K562 (cell line): ENCODE data around the gene TCEANC. TPM values are rescaled to one million over a fixed set of nuclear protein-coding genes. Genes with fewer than 3 reads are reported as not detected.

Source experiments
- BRCA1 ChIP-seq, 2 experiments: fragments of 450-650 bp in 1 of 2; sonication (generic) in 1 of 2; formaldehyde crosslinking in 1 of 2; IDR thresholded peaks; 2 replicates each; pipeline versions ENCODE4 v1.5.0 to v1.6.1; 2017 to 2020; ENCODE audit warnings: mild to moderate bottlenecking in 1 of 2, missing genetic modification reagents in 1 of 2
- BRD9 ChIP-seq: fragments of 450-650 bp; IDR thresholded peaks from 2 replicates; pipeline ENCODE4 v1.6.1; 2018; ENCODE audit warnings: low read depth; ENCODE audit not compliant: partially characterized antibody
- CBX8 ChIP-seq: fragments of 200-600 bp; sonication (generic); IDR thresholded peaks from 2 replicates; pipeline ENCODE4 v1.6.1; 2012; ENCODE audit warnings: borderline replicate concordance, mixed run types, low read depth, mild to moderate bottlenecking, moderate library complexity, mixed read lengths, low read length, control low read depth, inconsistent platforms; ENCODE audit not compliant: poor library complexity, severe bottlenecking; ENCODE audit errors: extremely low read depth
- GTF2B ChIP-seq: IDR thresholded peaks from 2 replicates; pipeline ENCODE4 v1.6.1; 2011; ENCODE audit not compliant: insufficient read length; ENCODE audit errors: extremely low read depth
- HSF4 ChIP-seq: fragments of 250-450 bp; sonication (Bioruptor Pico); IDR thresholded peaks from 2 replicates; pipeline ENCODE4 v2.1.2; 2022; ENCODE audit warnings: mild to moderate bottlenecking, moderate library complexity, borderline replicate concordance
- JUND ChIP-seq, 2 experiments: IDR thresholded peaks; 2 replicates in 1 of 2; 3 replicates in 1 of 2; pipeline ENCODE4 v1.6.1; 2011; ENCODE audit warnings: borderline replicate concordance in 2 of 2, low read depth in 2 of 2, low read length in 2 of 2, improper control_type of control experiment in 1 of 2, missing biosample characterization in 1 of 2, missing genetic modification characterization in 1 of 2, missing genetic modification reagents in 1 of 2
- KDM5B ChIP-seq: fragments of 200-600 bp; sonication (generic); IDR thresholded peaks from 2 replicates; pipeline ENCODE4 v1.6.1; 2012; ENCODE audit warnings: low read depth, mild to moderate bottlenecking, moderate library complexity, low read length, control low read depth, inconsistent platforms; ENCODE audit not compliant: insufficient replicate concordance
- LARP7 ChIP-seq: fragments of 450-650 bp; IDR thresholded peaks from 2 replicates; pipeline ENCODE4 v1.6.1; 2016
- MCM5 ChIP-seq: fragments of 450-650 bp; IDR thresholded peaks from 2 replicates; pipeline ENCODE4 v1.6.1; 2016; ENCODE audit warnings: low read depth
- NFIC ChIP-seq: fragments of 450-650 bp; IDR thresholded peaks from 2 replicates; pipeline ENCODE4 v1.6.1; 2017; ENCODE audit warnings: mild to moderate bottlenecking, inconsistent platforms
- PKNOX1 ChIP-seq: fragments of 450-650 bp; IDR thresholded peaks from 2 replicates; pipeline ENCODE4 v1.6.1; 2016
- RBM14 ChIP-seq: fragments of 200-400 bp; formaldehyde crosslinking; IDR thresholded peaks from 2 replicates; pipeline ENCODE4 v1.6.1; 2018; ENCODE audit warnings: low read depth, mild to moderate bottlenecking, low read length, moderate library complexity, borderline replicate concordance; ENCODE audit not compliant: insufficient read depth
- SMAD4 ChIP-seq: fragments of 250-450 bp; sonication (Bioruptor Pico); conservative IDR thresholded peaks from 2 replicates; pipeline ENCODE4 v1.8.0; 2021; ENCODE audit warnings: inconsistent platforms, mild to moderate bottlenecking, moderate library complexity
- SMARCE1 ChIP-seq: fragments of 450-650 bp; IDR thresholded peaks from 2 replicates; pipeline ENCODE4 v1.7.1; 2016; ENCODE audit warnings: mild to moderate bottlenecking
- TEAD4 ChIP-seq, 2 experiments: sonication (generic) in 1 of 2; formaldehyde crosslinking in 1 of 2; IDR thresholded peaks; 2 replicates each; pipeline versions ENCODE4 v1.6.1 to v1.8.0; 2012 to 2022; ENCODE audit warnings: borderline replicate concordance in 1 of 2, inconsistent platforms in 1 of 2, low read length in 1 of 2, mild to moderate bottlenecking in 1 of 2, missing genetic modification reagents in 1 of 2
- VEZF1 ChIP-seq: fragments of 200-800 bp; sonication (Bioruptor generic); IDR thresholded peaks from 2 replicates; pipeline ENCODE4 v1.6.1; 2017; ENCODE audit warnings: missing genetic modification characterization, missing compliant biosample characterization
- ZBTB2 ChIP-seq: fragments of 450-650 bp; IDR thresholded peaks from 2 replicates; pipeline ENCODE4 v1.6.1; 2016; ENCODE audit warnings: antibody characterized with exemption
- ZNF232 ChIP-seq: sonication (generic); formaldehyde crosslinking; IDR thresholded peaks from 2 replicates; pipeline ENCODE4 v1.8.0; 2022; ENCODE audit warnings: mild to moderate bottlenecking, missing genetic modification reagents
- ZNF274 ChIP-seq: IDR thresholded peaks from 2 replicates; pipeline ENCODE4 v1.6.1; 2011; ENCODE audit warnings: low read depth, mild to moderate bottlenecking, low read length, moderate library complexity, borderline replicate concordance
- ZNF316 ChIP-seq: fragments of 450-650 bp; IDR thresholded peaks from 2 replicates; pipeline ENCODE4 v1.6.1; 2016
- ZNF655 ChIP-seq: fragments of 250-450 bp; sonication (Bioruptor Pico); IDR thresholded peaks from 2 replicates; pipeline ENCODE4 v1.5.0; 2021
- ZNF707 ChIP-seq: fragments of 250-450 bp; sonication (Bioruptor Pico); conservative IDR thresholded peaks from 2 replicates; pipeline ENCODE4 v1.8.0; 2022; ENCODE audit warnings: inconsistent platforms, mild to moderate bottlenecking, moderate library complexity
- polyA plus RNA-seq, 8 experiments: library from polyadenylated mRNA; depleted of rRNA in 4 of 8; stranded (reverse) in 5 of 8; unstranded in 3 of 8; fragments of >200 nt; fragmentation: Nextera tagmentation in 2 of 8; fragmentation: Illumina TruSeq in 1 of 8; extraction: Ambion mirVana in 2 of 8; extraction: Trizol in 1 of 8; gene quantifications; 2 replicates each; pipeline versions ENCODE4 v1.2.1 to v1.2.3, GENCODE V29; 2011 to 2014; ENCODE audit warnings: inconsistent platforms in 1 of 8, missing spikeins in 1 of 8
- total RNA-seq, 7 experiments: library from RNA; depleted of rRNA in 6 of 7; stranded (reverse); fragments of >200 nt in 6 of 7; fragmentation: Illumina TruSeq in 2 of 7; extraction: Trizol in 2 of 7; gene quantifications; 2 replicates each; pipeline versions ENCODE4 v1.2.1 to v1.2.3, GENCODE V29; 2011 to 2021; ENCODE audit warnings: low replicate concordance in 1 of 7

TCEANC gene
- total and polyA plus RNA-seq, 9 of the 15 experiments (the other 6 are each of a cell fraction or from before 2014, with no cell fraction given): 1.2 to 2.8 (median 2.0) TPM

GRCh38 chrX:13652287-13652793 is 601 bp upstream of the TCEANC start (continued):
- TF ChIP-seq GTF2B (no peak), SMAD4 (CRISPR knock-in tag) (no peak), ZNF707 (no peak), ZNF655 (CRISPR knock-in tag) (no peak), ZBTB2 (no peak), CBX8 (no peak), NFIC (peak; percentile 12; the same call in 1 of the 2 replicates), HSF4 (CRISPR knock-in tag) (no peak), PKNOX1 (peak; percentile 87), BRCA1 (IDR thresholded peaks at IDR 0.05) (no peak), BRCA1 (CRISPR knock-in tag; IDR thresholded peaks at IDR 0.05) (no peak), ZNF232 (CRISPR knock-in tag) (no peak), RBM14 (no peak), SMARCE1 (no peak), VEZF1 (CRISPR knock-in tag) (no peak), MCM5 (no peak), LARP7 (no peak), JUND (IDR thresholded peaks at IDR 0.05; ENCODE audit: borderline replicate concordance, low read depth, low read length) (peak; percentile 85), JUND (tag; IDR thresholded peaks at IDR 0.05; ENCODE audit: borderline replicate concordance, low read depth, low read length) (peak; percentile 83; the same call in 2 of the 3 replicates), KDM5B (no peak), ZNF274 (no peak), ZNF316 (no peak), TEAD4 (IDR thresholded peaks at IDR 0.05; ENCODE audit: low read length) (no peak; the same call in 1 of the 2 replicates), TEAD4 (CRISPR knock-in tag; IDR thresholded peaks at IDR 0.05; ENCODE audit: borderline replicate concordance) (no peak), BRD9 (no peak)
